GM19193 (cell line): Measurements from ENCODE around the gene MYBPC2.

Experiments
- POLR2A ChIP-seq: IDR thresholded peaks from 4 replicates; pipeline ENCODE4 v1.6.1; 2011; ENCODE audit not compliant: insufficient read depth, insufficient read length; ENCODE audit errors: extremely low read depth

MYBPC2 gene

GRCh38 chr19:50435627-50436026 is 2.9 kb downstream of the MYBPC2 start:
- no peak for TF ChIP-seq POLR2A

- TF ChIP-seq POLR2A: no peak
Observed at GRCh38 chr19:50437862-50438449, 5.3 kb downstream of the MYBPC2 start.

GRCh38 chr19:50444059-50444458 is 11.4 kb downstream of the MYBPC2 start:
- TF ChIP-seq POLR2A: no peak

GRCh38 chr19:50447053-50447452 is 14.4 kb downstream of the MYBPC2 start:
- TF ChIP-seq POLR2A: no peak

- no peak for TF ChIP-seq POLR2A
Observed at GRCh38 chr19:50447750-50448149, 15.1 kb downstream of the MYBPC2 start.

- TF ChIP-seq POLR2A: no peak
Observed at GRCh38 chr19:50449236-50449899, 16.7 kb downstream of the MYBPC2 start.

GRCh38 chr19:50450369-50451222 is 17.9 kb downstream of the MYBPC2 start:
- no peak for TF ChIP-seq POLR2A

- TF ChIP-seq POLR2A: no peak
Observed at GRCh38 chr19:50451223-50451534, 18.5 kb downstream of the MYBPC2 start.

- no peak for TF ChIP-seq POLR2A
Observed at GRCh38 chr19:50453243-50453642, 20.6 kb downstream of the MYBPC2 start.

GRCh38 chr19:50455992-50456391 is 23.3 kb downstream of the MYBPC2 start:
- TF ChIP-seq POLR2A: no peak

GRCh38 chr19:50457300-50457699 is 24.6 kb downstream of the MYBPC2 start:
- no peak for TF ChIP-seq POLR2A

- no peak for TF ChIP-seq POLR2A
Observed at GRCh38 chr19:50458396-50459066, 25.8 kb downstream of the MYBPC2 start.

- no peak for TF ChIP-seq POLR2A
Observed at GRCh38 chr19:50459067-50459456, 26.4 kb downstream of the MYBPC2 start.

- TF ChIP-seq POLR2A: no peak
Observed at GRCh38 chr19:50459638-50460037, 26.9 kb downstream of the MYBPC2 start.

GRCh38 chr19:50460161-50460765 is 27.6 kb downstream of the MYBPC2 start:
- peak; percentile 56 for TF ChIP-seq POLR2A
